HEK293 (cell line): ENCODE measurements around the gene SPIRE1.
A peak's percentile ranks its signal among the peaks of the same experiment; 100 is the strongest.

Experiments used
- CTCF ChIA-PET: fragments of 350-600 bp; formaldehyde crosslinking; extraction: SDS; loops from one replicate; lab custom pipeline; 2021; ENCODE audit warnings: antibody characterized with exemption; lab: Yijun Ruan, JAX
- POLR2A ChIA-PET: fragments of 300-600 bp; formaldehyde crosslinking; extraction: SDS; loops from one replicate; lab custom pipeline; 2020; ENCODE audit warnings: antibody characterized with exemption, inconsistent platforms; lab: Yijun Ruan, JAX
- H3K27ac ChIP-seq: fragments of 200-500 bp; sonication (Bioruptor generic); 2 replicates; pipeline ENCODE4 v1.5.1; 2014; ENCODE audit warnings: low read depth, low read length, control low read depth, inconsistent platforms; ENCODE audit errors: extremely low read depth
- H3K36me3 ChIP-seq, 2 experiments: fragments of 200-500 bp in 1 of 2; sonication (Bioruptor generic) in 1 of 2; 1 replicate in 1 of 2; 2 replicates in 1 of 2; pipeline ENCODE4 v1.5.1; 2014 to 2017; ENCODE audit warnings: inconsistent platforms in 2 of 2, low read length in 2 of 2; ENCODE audit not compliant: control insufficient read depth in 2 of 2, insufficient read depth in 1 of 2
- H3K4me1 ChIP-seq: fragments of 200-500 bp; sonication (Bioruptor generic); 2 replicates; pipeline ENCODE4 v1.5.1; 2014; ENCODE audit warnings: mild to moderate bottlenecking, low read length, inconsistent platforms; ENCODE audit not compliant: control insufficient read depth, insufficient read depth
- H3K4me3 ChIP-seq: 2 replicates; pipeline ENCODE4 v1.5.1; 2011; ENCODE audit warnings: low read depth, mild to moderate bottlenecking, control low read depth, low read length, moderate library complexity
- H3K9me3 ChIP-seq: fragments of 200-500 bp; sonication (Bioruptor generic); 2 replicates; pipeline ENCODE4 v1.5.1; 2014; ENCODE audit warnings: low read depth, low read length, inconsistent platforms; ENCODE audit not compliant: control insufficient read depth, insufficient read depth
- FEZF1 ChIP-seq: fragments of 450-650 bp; formaldehyde crosslinking; IDR thresholded peaks from 2 replicates; pipeline ENCODE4 v1.5.1; 2016; ENCODE audit warnings: missing biosample characterization, missing genetic modification characterization
- GLI4 ChIP-seq: fragments of 450-650 bp; formaldehyde crosslinking; IDR thresholded peaks from 2 replicates; pipeline ENCODE4 v1.5.1; 2016; ENCODE audit warnings: missing biosample characterization, missing genetic modification characterization
- MYNN ChIP-seq: fragments of 450-650 bp; formaldehyde crosslinking; IDR thresholded peaks from 2 replicates; pipeline ENCODE4 v1.5.1; 2016; ENCODE audit warnings: missing biosample characterization, missing genetic modification characterization, borderline replicate concordance
- YY2 ChIP-seq: fragments of 450-650 bp; formaldehyde crosslinking; IDR thresholded peaks from 2 replicates; pipeline ENCODE4 v1.5.1; 2016; ENCODE audit warnings: missing biosample characterization, missing genetic modification characterization
- ZBTB48 ChIP-seq: fragments of 450-650 bp; formaldehyde crosslinking; IDR thresholded peaks from 2 replicates; pipeline ENCODE4 v1.5.1; 2016; ENCODE audit warnings: missing biosample characterization, missing genetic modification characterization
- ZIC2 ChIP-seq: fragments of 450-650 bp; formaldehyde crosslinking; IDR thresholded peaks from 2 replicates; pipeline ENCODE4 v1.5.1; 2016; ENCODE audit warnings: missing biosample characterization, missing genetic modification characterization
- ZNF10 ChIP-seq: fragments of 450-650 bp; formaldehyde crosslinking; IDR thresholded peaks from 2 replicates; pipeline ENCODE4 v1.5.1; 2017; ENCODE audit warnings: missing biosample characterization, missing genetic modification characterization
- ZNF140 ChIP-seq: fragments of 450-650 bp; formaldehyde crosslinking; IDR thresholded peaks from 2 replicates; pipeline ENCODE4 v1.5.1; 2016; ENCODE audit warnings: missing biosample characterization, missing genetic modification characterization
- ZNF239 ChIP-seq: fragments of 450-650 bp; formaldehyde crosslinking; IDR thresholded peaks from 2 replicates; pipeline ENCODE4 v1.5.1; 2016; ENCODE audit warnings: missing biosample characterization, missing genetic modification characterization
- ZNF24 ChIP-seq: fragments of 450-650 bp; formaldehyde crosslinking; IDR thresholded peaks from 2 replicates; pipeline ENCODE4 v1.5.1; 2016; ENCODE audit warnings: missing biosample characterization, missing genetic modification characterization
- ZNF324 ChIP-seq: fragments of 450-650 bp; formaldehyde crosslinking; IDR thresholded peaks from 2 replicates; pipeline ENCODE4 v1.5.1; 2016; ENCODE audit warnings: missing biosample characterization, missing genetic modification characterization
- ZNF416 ChIP-seq: fragments of 450-650 bp; formaldehyde crosslinking; IDR thresholded peaks from 2 replicates; pipeline ENCODE4 v1.5.1; 2016; ENCODE audit warnings: missing biosample characterization, missing genetic modification characterization
- ZNF549 ChIP-seq: fragments of 450-650 bp; IDR thresholded peaks from 2 replicates; pipeline ENCODE4 v1.5.1; 2018; ENCODE audit warnings: missing biosample characterization, missing genetic modification characterization, mild to moderate bottlenecking, inconsistent platforms, moderate library complexity
- ZNF596 ChIP-seq: fragments of 450-650 bp; IDR thresholded peaks from 2 replicates; pipeline ENCODE4 v1.5.0; 2018; ENCODE audit warnings: missing biosample characterization, mild to moderate bottlenecking, missing genetic modification characterization, moderate library complexity
- ZNF776 ChIP-seq: fragments of 450-650 bp; formaldehyde crosslinking; IDR thresholded peaks from 2 replicates; pipeline ENCODE4 v1.5.0; 2017; ENCODE audit warnings: missing biosample characterization, missing genetic modification characterization, borderline replicate concordance
- TF ChIP-seq, protein P1 (sequence below): fragments of 450-650 bp; formaldehyde crosslinking; IDR thresholded peaks from 2 replicates; pipeline ENCODE4 v1.5.1; 2016; ENCODE audit warnings: missing biosample characterization, missing genetic modification characterization
- TF ChIP-seq, protein P2 (sequence below): fragments of 450-650 bp; formaldehyde crosslinking; IDR thresholded peaks from 2 replicates; pipeline ENCODE4 v1.5.1; 2017; ENCODE audit warnings: missing biosample characterization, missing genetic modification characterization
- TF ChIP-seq, protein P3 (sequence below): fragments of 450-650 bp; formaldehyde crosslinking; IDR thresholded peaks from 2 replicates; pipeline ENCODE4 v1.5.1; 2016; ENCODE audit warnings: missing biosample characterization, missing genetic modification characterization

SPIRE1 gene

DNA sequence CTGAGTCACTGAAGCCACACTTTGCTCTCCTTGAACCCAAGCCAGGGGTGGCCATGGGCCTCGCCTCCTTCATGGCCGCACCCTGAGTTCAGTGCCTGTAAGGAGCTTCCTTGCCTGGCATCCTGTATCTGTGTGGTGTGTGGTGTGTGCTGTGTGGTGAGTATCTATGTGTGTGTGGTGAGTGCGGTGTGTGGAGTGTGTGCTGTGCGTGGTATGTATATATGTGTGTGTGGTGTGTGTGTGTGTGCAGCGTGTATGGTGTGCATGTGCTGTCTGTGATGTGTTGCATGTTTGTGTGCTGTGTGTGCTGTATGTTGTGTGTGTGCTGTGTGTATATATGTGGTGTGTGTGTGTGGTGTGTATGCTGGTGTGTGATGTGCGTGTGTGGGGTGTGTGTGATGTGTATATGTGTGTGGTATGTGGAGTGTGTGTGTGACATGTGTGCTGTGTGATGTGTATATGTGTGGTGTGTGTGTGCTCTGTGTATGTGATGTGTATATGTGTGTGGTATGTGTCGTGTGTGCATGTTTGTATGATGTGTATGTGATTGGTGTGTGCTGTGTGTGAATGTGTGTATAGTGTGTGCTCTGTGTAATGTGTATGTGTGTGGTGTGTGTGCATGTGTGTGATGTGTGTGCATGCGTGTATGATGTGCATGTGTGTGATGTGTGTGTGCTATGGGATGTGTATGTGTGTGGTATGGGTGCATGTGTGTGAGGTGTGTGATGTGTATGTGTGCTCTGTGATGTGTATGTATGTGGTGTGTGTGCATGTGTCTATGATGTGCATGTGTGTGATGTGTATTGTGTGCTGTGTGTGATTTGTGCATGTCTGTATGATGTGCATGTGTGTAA, 227.5 kb downstream of the SPIRE1 start:
- ChIA-PET CTCF (no interaction called here), POLR2A (no interaction called here)
- Histone ChIP-seq H3K4me1 (no peaks in the 10 kb centered on the region), H3K36me3 (peaks cover 9 to 11% of the 10 kb centered on the region in 2 experiments; a peak in 2 of 3 replicates), H3K27ac (no peak overlapping the region), H3K9me3 (no peaks in the 10 kb centered on the region), H3K4me3 (no peak overlapping the region)
- TF ChIP-seq, protein P1, sequence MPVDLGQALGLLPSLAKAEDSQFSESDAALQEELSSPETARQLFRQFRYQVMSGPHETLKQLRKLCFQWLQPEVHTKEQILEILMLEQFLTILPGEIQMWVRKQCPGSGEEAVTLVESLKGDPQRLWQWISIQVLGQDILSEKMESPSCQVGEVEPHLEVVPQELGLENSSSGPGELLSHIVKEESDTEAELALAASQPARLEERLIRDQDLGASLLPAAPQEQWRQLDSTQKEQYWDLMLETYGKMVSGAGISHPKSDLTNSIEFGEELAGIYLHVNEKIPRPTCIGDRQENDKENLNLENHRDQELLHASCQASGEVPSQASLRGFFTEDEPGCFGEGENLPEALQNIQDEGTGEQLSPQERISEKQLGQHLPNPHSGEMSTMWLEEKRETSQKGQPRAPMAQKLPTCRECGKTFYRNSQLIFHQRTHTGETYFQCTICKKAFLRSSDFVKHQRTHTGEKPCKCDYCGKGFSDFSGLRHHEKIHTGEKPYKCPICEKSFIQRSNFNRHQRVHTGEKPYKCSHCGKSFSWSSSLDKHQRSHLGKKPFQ (tag by site-specific recombination) = peak; percentile 80
- TF ChIP-seq, protein P2, sequence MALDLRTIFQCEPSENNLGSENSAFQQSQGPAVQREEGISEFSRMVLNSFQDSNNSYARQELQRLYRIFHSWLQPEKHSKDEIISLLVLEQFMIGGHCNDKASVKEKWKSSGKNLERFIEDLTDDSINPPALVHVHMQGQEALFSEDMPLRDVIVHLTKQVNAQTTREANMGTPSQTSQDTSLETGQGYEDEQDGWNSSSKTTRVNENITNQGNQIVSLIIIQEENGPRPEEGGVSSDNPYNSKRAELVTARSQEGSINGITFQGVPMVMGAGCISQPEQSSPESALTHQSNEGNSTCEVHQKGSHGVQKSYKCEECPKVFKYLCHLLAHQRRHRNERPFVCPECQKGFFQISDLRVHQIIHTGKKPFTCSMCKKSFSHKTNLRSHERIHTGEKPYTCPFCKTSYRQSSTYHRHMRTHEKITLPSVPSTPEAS (tag by site-specific recombination) = peak; percentile 74
- TF ChIP-seq FEZF1 (tag by site-specific recombination) (no peak), ZNF239 (tag by site-specific recombination) (no peak), ZNF776 (tag by site-specific recombination) (peak; percentile 37; the same call in 1 of the 2 replicates)

DNA sequence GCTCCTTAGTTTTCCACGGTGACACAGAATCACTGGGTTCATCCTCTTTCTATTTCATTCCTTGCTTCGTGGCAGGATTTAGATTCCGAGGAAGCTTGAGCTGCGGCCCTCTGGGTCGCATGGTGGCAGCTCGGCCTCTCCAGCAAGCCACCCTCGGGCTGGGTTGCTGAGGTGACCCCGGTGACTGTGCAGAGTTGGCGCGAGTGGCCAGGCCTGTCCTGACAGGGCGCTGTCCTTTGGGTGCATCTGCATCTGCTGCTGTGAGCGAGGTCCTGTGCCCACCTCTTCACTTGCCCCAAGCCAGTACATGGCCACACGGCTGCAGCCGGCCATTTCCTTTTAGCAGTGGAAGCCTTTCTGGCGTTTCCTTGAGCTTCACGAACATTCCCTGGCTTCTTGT, 228.4 kb downstream of the SPIRE1 start:
- ChIA-PET CTCF (interaction anchor here (0.6 kb wide), 1 partner anchor 242 kb away, joined by 3 read pairs; no protein-coding TSS in a partner anchor), POLR2A (no interaction called here)
- TF ChIP-seq ZNF24 (tag by site-specific recombination) (no peak), GLI4 (tag by site-specific recombination) (no peak)

DNA sequence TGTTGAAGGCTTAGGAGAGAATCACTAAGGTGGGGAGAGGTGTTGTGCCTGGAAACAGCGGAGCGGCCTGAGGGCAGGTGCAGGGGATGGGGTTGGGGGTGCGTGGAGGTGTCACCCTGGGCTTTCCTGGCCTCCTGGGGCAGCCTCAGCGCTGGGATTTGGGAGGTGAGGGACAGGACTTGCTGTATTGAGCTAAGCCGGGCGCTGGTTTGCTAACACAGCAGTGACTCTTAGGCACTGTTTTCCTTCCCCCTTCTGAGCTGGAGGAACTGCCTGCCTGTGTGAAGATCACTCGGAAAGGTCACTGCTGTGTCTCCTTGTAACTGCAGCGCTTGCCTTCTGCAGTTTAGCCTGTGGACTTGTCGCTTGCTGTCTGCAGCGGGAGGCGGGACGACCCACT, 229.0 kb downstream of the SPIRE1 start:
- peaks cover 9 to 11% of the 10 kb centered on the region in 2 experiments; a peak in 2 of 3 replicates for H3K36me3 ChIP-seq
- H3K9me3 ChIP-seq = no peaks in the 10 kb centered on the region
- ChIA-PET CTCF (no interaction called here), POLR2A (no interaction called here)
- TF ChIP-seq ZBTB48 (tag by site-specific recombination) (no peak), ZNF140 (tag by site-specific recombination) (no peak), ZIC2 (tag by site-specific recombination) (no peak), ZNF416 (tag by site-specific recombination) (no peak), ZNF549 (no peak), MYNN (no peak), ZNF596 (no peak), YY2 (tag by site-specific recombination) (no peak), ZNF324 (tag by site-specific recombination) (no peak), ZNF10 (tag by site-specific recombination) (no peak)
- TF ChIP-seq, protein P3, sequence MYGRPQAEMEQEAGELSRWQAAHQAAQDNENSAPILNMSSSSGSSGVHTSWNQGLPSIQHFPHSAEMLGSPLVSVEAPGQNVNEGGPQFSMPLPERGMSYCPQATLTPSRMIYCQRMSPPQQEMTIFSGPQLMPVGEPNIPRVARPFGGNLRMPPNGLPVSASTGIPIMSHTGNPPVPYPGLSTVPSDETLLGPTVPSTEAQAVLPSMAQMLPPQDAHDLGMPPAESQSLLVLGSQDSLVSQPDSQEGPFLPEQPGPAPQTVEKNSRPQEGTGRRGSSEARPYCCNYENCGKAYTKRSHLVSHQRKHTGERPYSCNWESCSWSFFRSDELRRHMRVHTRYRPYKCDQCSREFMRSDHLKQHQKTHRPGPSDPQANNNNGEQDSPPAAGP (tag by site-specific recombination) = no peak
- H3K4me1 ChIP-seq = no peaks in the 10 kb centered on the region
- no peak overlapping the region for H3K4me3 ChIP-seq
- H3K27ac ChIP-seq = no peak overlapping the region

More for the DNA sequence above, 228.4 kb downstream of the SPIRE1 start:
- Histone ChIP-seq H3K4me3 (no peak overlapping the region), H3K9me3 (no peaks in the 10 kb centered on the region), H3K27ac (no peak overlapping the region), H3K36me3 (peaks cover 9 to 11% of the 10 kb centered on the region in 2 experiments; a peak in 2 of 3 replicates), H3K4me1 (no peaks in the 10 kb centered on the region)
